Spleen (tissue), 7 donors: ENCODE results near the gene PDXDC1.
"Not testable (repeated sequence)": the region's sequence is repeated elsewhere in the genome, so short reads cannot be mapped to it uniquely, and the experiment has no call there.

Source experiments
- POLR2A ChIP-seq, 3 donors: fragments of 450-650 bp; IDR thresholded peaks; one replicate each; pipeline ENCODE4 v1.5.1; 2017; ENCODE audit warnings: antibody characterized with exemption in 3 of 3, mild to moderate bottlenecking in 1 of 3
- TF ChIP-seq, protein P1 (sequence below), 11 experiments: fragments of 200-600 bp in 7 of 11; fragments of 450-650 bp in 4 of 11; sonication (generic) in 4 of 11; IDR thresholded peaks in 8 of 11; conservative IDR thresholded peaks in 3 of 11; 1 replicate in 7 of 11; 2 replicates in 4 of 11; pipeline versions ENCODE4 v1.4.0 to v1.8.0; 2016 to 2021; ENCODE audit warnings: antibody characterized with exemption in 11 of 11, inconsistent platforms in 4 of 11, mild to moderate bottlenecking in 1 of 11
- donor health status: DM: no; HTN: no; CAD: no; lungs with moderate emphysema.
- donor health status: DM: no; HTN: no; CAD: no.
- donor health status: DM: no; HTN: no; CAD: no.

DNA sequence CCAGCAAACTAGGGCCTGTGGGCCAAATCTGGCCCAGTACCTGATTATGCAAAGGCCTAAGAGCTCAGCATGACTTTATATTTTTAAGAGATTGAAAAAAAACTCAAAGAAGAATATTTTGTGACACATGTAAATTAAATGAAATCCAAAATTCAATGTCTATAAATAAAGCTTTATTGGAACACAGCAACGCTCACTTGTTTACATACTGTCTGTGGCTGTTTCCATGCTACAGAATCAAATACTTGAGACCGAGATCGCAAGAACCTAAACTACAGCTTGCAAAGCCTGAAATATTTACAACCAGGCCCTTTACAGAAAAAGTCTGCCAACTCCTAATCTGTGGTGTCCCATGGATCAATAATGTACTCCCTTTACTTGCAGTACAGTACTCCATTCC, 5.0 kb upstream of the PDXDC1 start:
- TF ChIP-seq, protein P1, sequence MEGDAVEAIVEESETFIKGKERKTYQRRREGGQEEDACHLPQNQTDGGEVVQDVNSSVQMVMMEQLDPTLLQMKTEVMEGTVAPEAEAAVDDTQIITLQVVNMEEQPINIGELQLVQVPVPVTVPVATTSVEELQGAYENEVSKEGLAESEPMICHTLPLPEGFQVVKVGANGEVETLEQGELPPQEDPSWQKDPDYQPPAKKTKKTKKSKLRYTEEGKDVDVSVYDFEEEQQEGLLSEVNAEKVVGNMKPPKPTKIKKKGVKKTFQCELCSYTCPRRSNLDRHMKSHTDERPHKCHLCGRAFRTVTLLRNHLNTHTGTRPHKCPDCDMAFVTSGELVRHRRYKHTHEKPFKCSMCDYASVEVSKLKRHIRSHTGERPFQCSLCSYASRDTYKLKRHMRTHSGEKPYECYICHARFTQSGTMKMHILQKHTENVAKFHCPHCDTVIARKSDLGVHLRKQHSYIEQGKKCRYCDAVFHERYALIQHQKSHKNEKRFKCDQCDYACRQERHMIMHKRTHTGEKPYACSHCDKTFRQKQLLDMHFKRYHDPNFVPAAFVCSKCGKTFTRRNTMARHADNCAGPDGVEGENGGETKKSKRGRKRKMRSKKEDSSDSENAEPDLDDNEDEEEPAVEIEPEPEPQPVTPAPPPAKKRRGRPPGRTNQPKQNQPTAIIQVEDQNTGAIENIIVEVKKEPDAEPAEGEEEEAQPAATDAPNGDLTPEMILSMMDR (IDR thresholded peaks at IDR 0.05 in 8 of 11, conservative IDR thresholded peaks at IDR 0.05 in 3 of 11): not testable (repeated sequence)
- not testable (repeated sequence) for TF ChIP-seq POLR2A (IDR thresholded peaks at IDR 0.05)
